ENCODE data around the gene NFATC2. TPM values are rescaled to one million over a fixed set of nuclear protein-coding genes. Genes with fewer than 3 reads are reported as not detected.

NFATC2 gene
- polyA plus RNA-seq, 1 donor from 2014 or later: not detected

GRCh38 chr20:51588762-51589161 is 46.2 kb upstream of the NFATC2 start:
- H3F3A ChIP-seq (ENCODE audit: insufficient read depth, low read length, poor library complexity, severe bottlenecking): no peaks in the 10 kb centered on the region
- no peaks in the 10 kb centered on the region for H3K9me3 ChIP-seq (ENCODE audit: low read length)
- H4K20me1 ChIP-seq (ENCODE audit: insufficient read depth): no peaks in the 10 kb centered on the region
- H3K27ac ChIP-seq (ENCODE audit: low read length): no peak overlapping the region
- no peaks in the 10 kb centered on the region for H3K79me2 ChIP-seq (replicated peaks; ENCODE audit: insufficient read depth, low read length)
- H2AFZ ChIP-seq (ENCODE audit: low read depth, low read length): no peak overlapping the region
- H3K4me2 ChIP-seq (ENCODE audit: low read length): no peak overlapping the region
- no peaks in the 10 kb centered on the region for H3K27me3 ChIP-seq (ENCODE audit: insufficient read depth, low read depth, low read length)
- H3K9ac ChIP-seq (ENCODE audit: low read length): no peak overlapping the region
- H3K4me3 ChIP-seq (ENCODE audit: low read length): no peak overlapping the region
- no peaks in the 10 kb centered on the region for H3K36me3 ChIP-seq (ENCODE audit: insufficient read depth, low read length)
- TF ChIP-seq TAF1 (IDR thresholded peaks at IDR 0.05; ENCODE audit: low read depth) (no peak), RAD21 (conservative IDR thresholded peaks at IDR 0.05) (no peak), EP300 (conservative IDR thresholded peaks at IDR 0.05; ENCODE audit: poor library complexity, severe bottlenecking) (no peak), SMC3 (conservative IDR thresholded peaks at IDR 0.05; ENCODE audit: poor library complexity) (no peak), REST (IDR thresholded peaks at IDR 0.05; ENCODE audit: borderline replicate concordance) (no peak), MXI1 (conservative IDR thresholded peaks at IDR 0.05; ENCODE audit: poor library complexity, severe bottlenecking) (no peak), POLR2AphosphoS5 (IDR thresholded peaks at IDR 0.05) (no peak), CTCF (IDR thresholded peaks at IDR 0.05; ENCODE audit: poor library complexity, severe bottlenecking) (no peak), EZH2 (IDR thresholded peaks at IDR 0.05; ENCODE audit: borderline replicate concordance, insufficient read depth, low read length, poor library complexity, severe bottlenecking) (no peak)
- no peaks in the 10 kb centered on the region for H3K9me2 ChIP-seq (ENCODE audit: insufficient read depth, low read length)

- no peak overlapping the region for H3K9ac ChIP-seq (ENCODE audit: low read length)
- no peak for TF ChIP-seq TAF1 (IDR thresholded peaks at IDR 0.05; ENCODE audit: low read depth)
- TF ChIP-seq POLR2AphosphoS5 (IDR thresholded peaks at IDR 0.05): no peak
- no peak for TF ChIP-seq RAD21 (conservative IDR thresholded peaks at IDR 0.05)
- TF ChIP-seq SMC3 (conservative IDR thresholded peaks at IDR 0.05; ENCODE audit: poor library complexity): no peak
- TF ChIP-seq EZH2 (IDR thresholded peaks at IDR 0.05; ENCODE audit: borderline replicate concordance, insufficient read depth, low read length, poor library complexity, severe bottlenecking): no peak
- TF ChIP-seq REST (IDR thresholded peaks at IDR 0.05; ENCODE audit: borderline replicate concordance): no peak
- no peak for TF ChIP-seq MXI1 (conservative IDR thresholded peaks at IDR 0.05; ENCODE audit: poor library complexity, severe bottlenecking)
- no peak for TF ChIP-seq CTCF (IDR thresholded peaks at IDR 0.05; ENCODE audit: poor library complexity, severe bottlenecking)
- TF ChIP-seq EP300 (conservative IDR thresholded peaks at IDR 0.05; ENCODE audit: poor library complexity, severe bottlenecking): no peak
- no peaks in the 10 kb centered on the region for H3K9me2 ChIP-seq (ENCODE audit: insufficient read depth, low read length)
- H3K4me3 ChIP-seq (ENCODE audit: low read length): no peak overlapping the region
- no peaks in the 10 kb centered on the region for H3K27me3 ChIP-seq (ENCODE audit: insufficient read depth, low read depth, low read length)
- no peaks in the 10 kb centered on the region for H3F3A ChIP-seq (ENCODE audit: insufficient read depth, low read length, poor library complexity, severe bottlenecking)
- no peak overlapping the region for H3K27ac ChIP-seq (ENCODE audit: low read length)
- no peak overlapping the region for H2AFZ ChIP-seq (ENCODE audit: low read depth, low read length)
- H3K4me2 ChIP-seq (ENCODE audit: low read length): no peak overlapping the region
- no peaks in the 10 kb centered on the region for H3K9me3 ChIP-seq (ENCODE audit: low read length)
- no peaks in the 10 kb centered on the region for H4K20me1 ChIP-seq (ENCODE audit: insufficient read depth)
- no peaks in the 10 kb centered on the region for H3K79me2 ChIP-seq (replicated peaks; ENCODE audit: insufficient read depth, low read length)
- H3K36me3 ChIP-seq (ENCODE audit: insufficient read depth, low read length): no peaks in the 10 kb centered on the region
These were observed 44.6 kb upstream of the NFATC2 start for GRCh38 chr20:51587145-51587544.
